T-helper 1 cell treated with Interleukin-12 subunit alpha and Interleukin-12 subunit beta and Interleukin-4 antibody, amounts not matched to agents 30 ng/mL and 1 ng/mL, for 36 hours (primary cell): Measurements from ENCODE around the gene PTPMT1. TPM values are rescaled to one million over a fixed set of nuclear protein-coding genes. Genes with fewer than 3 reads are reported as not detected.

Experiments used
- intact Hi-C: fragments of 100-400 bp; cut with micrococcal nuclease; formaldehyde crosslinking; loops from one replicate; pipeline ENCODE4 v1.15.1; 2024
- total RNA-seq: library from RNA; stranded (reverse); gene quantifications from 2 replicates; pipeline ENCODE4 v1.2.3, GENCODE V29; 2022

PTPMT1 gene
- total RNA-seq, 1 donor from 2014 or later = 41.5 TPM

DNA sequence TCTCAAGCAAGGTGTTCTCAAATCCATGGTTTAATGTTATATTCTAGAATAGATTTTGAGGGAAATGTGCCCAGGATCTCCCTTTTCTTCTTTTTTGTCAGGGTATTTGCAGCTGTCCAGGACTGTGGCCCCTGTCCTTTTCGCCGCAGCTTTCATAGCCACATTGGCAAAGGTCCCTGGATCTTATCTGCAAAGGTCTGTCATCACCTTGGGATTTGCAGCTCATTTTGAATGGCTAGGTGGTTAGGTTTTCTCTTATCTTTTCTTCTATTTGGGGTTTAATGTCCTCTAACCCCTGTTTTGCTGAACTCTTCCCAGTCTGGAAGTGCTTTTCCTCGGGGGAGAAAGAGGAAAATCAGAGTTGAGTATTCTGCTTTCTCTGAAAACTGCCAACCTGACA, 40.5 kb downstream of the PTPMT1 start:
- intact Hi-C loops = no loop called here

DNA sequence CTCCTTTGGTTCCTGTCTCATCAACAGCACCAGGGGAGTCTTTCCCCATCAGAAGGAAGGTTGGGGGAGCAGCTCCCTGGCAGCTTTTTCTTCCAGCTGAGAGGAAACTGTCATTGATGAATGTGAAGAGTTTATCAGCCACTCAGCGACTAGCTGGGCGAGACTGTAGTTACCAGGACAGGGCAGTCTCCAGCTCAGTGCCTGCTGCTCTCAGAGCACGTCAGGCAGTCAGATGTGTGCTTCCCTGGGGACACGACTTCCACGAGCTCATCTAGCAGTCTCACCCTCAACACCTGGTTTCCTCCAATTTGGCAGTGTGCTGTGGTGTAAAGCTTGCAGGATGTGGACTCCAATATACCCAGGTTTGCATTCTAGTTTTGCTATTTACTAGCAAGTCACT, 41.3 kb downstream of the PTPMT1 start:
- intact Hi-C loops = no loop called here

DNA sequence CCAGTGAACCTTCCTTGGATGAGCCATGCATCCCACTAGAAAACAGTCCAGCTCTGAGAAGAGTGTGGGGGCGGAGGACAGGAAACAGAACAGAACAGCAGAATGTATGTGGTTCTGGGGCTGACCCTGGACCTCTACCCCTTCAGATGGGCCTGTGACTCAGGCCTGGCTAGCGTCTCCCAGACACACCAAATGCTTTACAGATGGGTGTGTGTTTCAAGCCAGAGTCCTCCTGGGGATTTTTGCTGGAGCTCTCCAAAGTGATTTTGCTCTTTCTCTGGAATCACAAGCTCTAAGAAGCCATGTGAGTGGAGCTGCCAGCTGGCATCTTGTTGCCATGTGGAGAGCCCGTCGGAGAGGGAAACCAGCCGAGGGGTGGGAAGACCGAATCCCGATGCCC, 42.0 kb downstream of the PTPMT1 start:
- intact Hi-C loops = no loop called here

GRCh38 chr11:47609675-47610074, 44.3 kb downstream of the PTPMT1 start:
- intact Hi-C loops = no loop called here

DNA sequence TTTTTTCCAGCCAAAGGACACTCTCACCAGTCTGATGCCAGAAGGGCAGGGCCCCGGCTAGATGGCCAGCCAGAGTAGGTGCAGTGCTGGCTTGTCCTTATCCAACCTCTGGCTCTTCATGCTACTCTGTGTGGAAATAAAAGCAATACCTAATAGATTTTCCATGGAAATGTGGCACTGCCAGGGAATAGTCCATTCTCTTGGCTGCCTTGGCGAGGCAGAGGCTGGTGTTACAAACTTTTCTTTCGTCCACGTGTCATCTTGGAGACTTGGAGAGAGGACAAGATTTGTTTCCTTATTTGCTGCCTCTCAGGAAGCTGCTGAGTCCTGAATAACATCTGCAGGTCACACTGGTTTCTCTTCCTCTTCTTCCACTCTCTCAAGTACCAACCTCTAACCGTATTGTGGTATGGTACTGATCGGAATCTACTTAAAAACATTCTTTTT, 46.0 kb downstream of the PTPMT1 start:
- intact Hi-C loops = no loop called here

DNA sequence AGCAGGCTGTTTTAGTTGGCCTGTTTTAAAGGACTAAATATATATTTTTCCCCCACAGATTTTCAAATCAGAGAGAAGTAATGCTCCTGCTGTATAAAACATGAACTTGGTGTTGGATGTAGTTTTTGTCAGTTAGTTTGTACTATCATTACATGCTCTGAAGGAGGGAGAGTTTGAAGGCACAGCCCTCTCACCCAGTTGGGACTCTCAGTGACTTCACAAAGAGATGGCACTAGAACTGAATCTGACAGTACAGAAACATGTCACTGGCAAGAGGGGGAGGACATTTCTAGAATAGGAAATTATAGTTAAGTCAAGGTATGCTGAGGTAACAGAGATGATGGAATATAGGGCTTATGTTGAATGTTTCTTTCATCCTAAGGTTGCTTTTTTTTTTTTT, 49.9 kb downstream of the PTPMT1 start:
- intact Hi-C loops = loop anchor here (5.0 kb wide), 1 partner anchor 243 kb away; no protein-coding TSS in a partner anchor

DNA sequence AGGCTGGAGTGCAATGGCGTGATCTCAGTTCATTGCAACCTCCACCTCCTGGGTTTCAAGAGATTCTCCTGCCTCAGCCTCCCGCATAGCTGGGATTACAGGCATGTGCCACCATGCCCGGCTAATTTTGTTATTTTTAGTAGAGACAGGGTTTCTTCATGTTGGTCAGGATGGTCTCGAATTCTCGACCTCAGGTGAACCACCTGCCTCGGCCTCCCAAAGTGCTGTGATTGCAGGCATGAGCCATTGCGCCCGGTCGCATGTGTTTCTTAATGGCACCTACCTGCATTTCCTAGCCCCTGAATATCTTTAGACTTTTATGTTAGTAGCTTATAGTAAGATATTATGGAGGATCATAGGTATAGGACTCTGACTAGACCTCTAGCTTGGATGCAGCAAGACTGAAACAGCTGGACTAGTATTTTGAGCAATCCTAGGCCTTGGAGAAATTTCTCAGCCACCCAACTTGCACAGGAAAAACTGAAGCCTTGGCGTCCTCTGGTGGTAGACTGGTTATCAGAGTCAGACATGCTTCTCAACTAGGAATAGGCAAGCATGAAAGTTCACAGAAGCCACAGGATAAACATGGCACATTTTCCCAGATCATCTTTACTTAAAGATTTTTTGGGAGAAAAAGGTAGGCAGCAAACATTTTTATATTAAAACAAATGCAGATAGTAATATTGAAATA, 51.5 kb downstream of the PTPMT1 start:
- intact Hi-C loops = loop anchor here (5.0 kb wide), 1 partner anchor 245 kb away; no protein-coding TSS in a partner anchor

DNA sequence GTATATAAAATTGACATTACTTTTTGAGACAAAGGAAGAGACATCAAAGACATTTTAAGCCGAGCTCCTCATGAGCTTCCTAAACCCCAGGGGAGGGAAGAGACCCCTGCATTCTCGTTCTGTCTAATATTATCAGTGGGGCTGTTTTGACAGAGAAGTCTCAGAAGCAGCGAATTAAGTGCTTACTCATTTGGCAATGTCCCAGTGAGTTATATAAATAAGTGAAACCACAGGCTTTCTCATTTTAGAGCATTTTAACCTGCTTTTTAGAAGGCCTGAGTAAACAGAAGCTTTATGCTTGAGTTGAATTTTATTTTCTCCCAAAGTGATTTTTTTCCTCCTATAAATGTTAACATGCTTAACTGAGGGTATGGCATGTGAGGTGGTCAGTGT, 52.0 kb downstream of the PTPMT1 start:
- intact Hi-C loops = loop anchor here (5.0 kb wide), 1 partner anchor 245 kb away; no protein-coding TSS in a partner anchor

DNA sequence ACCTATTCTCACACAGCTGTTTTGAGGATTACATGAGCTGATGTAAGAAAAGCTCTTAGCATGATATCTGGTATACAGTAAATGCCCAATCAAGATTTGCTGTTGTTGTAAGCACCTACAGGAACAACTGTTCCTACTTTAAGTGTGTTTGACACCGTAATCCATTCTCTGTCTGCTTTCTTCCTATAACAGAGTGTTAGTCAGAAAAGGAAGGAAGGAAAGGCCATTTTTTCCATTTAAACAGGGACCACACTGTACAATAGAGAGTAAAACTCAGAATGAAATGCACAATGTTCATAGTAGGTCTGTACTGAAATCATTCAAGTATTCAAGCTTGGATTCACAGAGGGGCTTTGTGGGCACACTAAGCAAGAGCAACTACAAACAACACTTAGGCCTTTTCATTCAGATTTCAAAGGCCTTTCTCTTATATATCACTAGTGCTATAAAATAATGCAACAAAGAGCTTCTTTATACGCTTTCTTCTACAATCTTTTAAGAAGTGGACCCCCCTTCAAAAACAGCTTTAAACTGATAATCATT, 55.5 kb downstream of the PTPMT1 start:
- intact Hi-C loops = no loop called here

Other genes starting within 250 kb of the PTPMT1 start
- not detected in 2 replicates for gene MYBPC3, start 212.9 kb upstream of the PTPMT1 start, total RNA-seq
- 0.15 TPM in 1 of 2 replicates, not detected in the other for gene SPI1, start 187.1 kb upstream of the PTPMT1 start, total RNA-seq
- gene SLC39A13, start 157.0 kb upstream of the PTPMT1 start, total RNA-seq = 26.3 and 31.0 TPM in 2 replicates
- 159 and 168 TPM in 2 replicates for gene PSMC3, start 139.2 kb upstream of the PTPMT1 start, total RNA-seq
- gene RAPSN, start 116.5 kb upstream of the PTPMT1 start, total RNA-seq = 0.71 and 1.4 TPM in 2 replicates
- 116 and 125 TPM in 2 replicates for gene CELF1, start 12.5 kb upstream of the PTPMT1 start, total RNA-seq
- gene KBTBD4, start 13.4 kb downstream of the PTPMT1 start, total RNA-seq = 21.2 and 21.3 TPM in 2 replicates
- gene NDUFS3, start 13.5 kb downstream of the PTPMT1 start, total RNA-seq = 106 and 114 TPM in 2 replicates
- 0.15 TPM in 1 of 2 replicates, not detected in the other for gene FAM180B, start 21.1 kb downstream of the PTPMT1 start, total RNA-seq
- 0.49 and 0.68 TPM in 2 replicates for gene C1QTNF4, start 28.8 kb downstream of the PTPMT1 start, total RNA-seq
- gene MTCH2, start 77.0 kb downstream of the PTPMT1 start, total RNA-seq = 81.3 and 86.0 TPM in 2 replicates
- gene AGBL2, start 149.8 kb downstream of the PTPMT1 start, total RNA-seq = 3.3 and 5.2 TPM in 2 replicates
- gene FNBP4, start 201.7 kb downstream of the PTPMT1 start, total RNA-seq = 137 and 147 TPM in 2 replicates